WERI-Rb-1 (cell line): ENCODE results near the gene VANGL1.

Source experiments
- DNase-seq: peaks from one replicate; pipeline ENCODE4 v3.0.0-alpha.2; 2020
- H3K27ac ChIP-seq: fragments of 250-450 bp; sonication (Bioruptor Pico); 2 replicates; pipeline ENCODE4 v1.5.1; 2020; ENCODE audit warnings: mild to moderate bottlenecking, moderate library complexity
- H3K27me3 ChIP-seq: fragments of 250-450 bp; sonication (Bioruptor Pico); 2 replicates; pipeline ENCODE4 v1.5.1; 2021; ENCODE audit warnings: mild to moderate bottlenecking, low read depth, moderate library complexity; ENCODE audit not compliant: insufficient read depth, severe bottlenecking
- H3K36me3 ChIP-seq: fragments of 250-450 bp; sonication (Bioruptor Pico); 2 replicates; pipeline ENCODE4 v1.5.1; 2020; ENCODE audit warnings: mild to moderate bottlenecking, moderate library complexity
- H3K4me3 ChIP-seq: 2 replicates; pipeline ENCODE4 v1.5.1; 2011; ENCODE audit warnings: low read depth, mild to moderate bottlenecking, control low read depth, low read length
- H3K9me3 ChIP-seq: fragments of 250-450 bp; sonication (Bioruptor Pico); 2 replicates; pipeline ENCODE4 v1.5.1; 2021; ENCODE audit warnings: mild to moderate bottlenecking, moderate library complexity; ENCODE audit not compliant: severe bottlenecking
- TF ChIP-seq, protein P1 (sequence below): IDR thresholded peaks from 2 replicates; pipeline ENCODE4 v1.5.1; 2011; ENCODE audit warnings: low read depth, mild to moderate bottlenecking, control low read depth, inconsistent platforms, low read length

VANGL1 gene

DNA sequence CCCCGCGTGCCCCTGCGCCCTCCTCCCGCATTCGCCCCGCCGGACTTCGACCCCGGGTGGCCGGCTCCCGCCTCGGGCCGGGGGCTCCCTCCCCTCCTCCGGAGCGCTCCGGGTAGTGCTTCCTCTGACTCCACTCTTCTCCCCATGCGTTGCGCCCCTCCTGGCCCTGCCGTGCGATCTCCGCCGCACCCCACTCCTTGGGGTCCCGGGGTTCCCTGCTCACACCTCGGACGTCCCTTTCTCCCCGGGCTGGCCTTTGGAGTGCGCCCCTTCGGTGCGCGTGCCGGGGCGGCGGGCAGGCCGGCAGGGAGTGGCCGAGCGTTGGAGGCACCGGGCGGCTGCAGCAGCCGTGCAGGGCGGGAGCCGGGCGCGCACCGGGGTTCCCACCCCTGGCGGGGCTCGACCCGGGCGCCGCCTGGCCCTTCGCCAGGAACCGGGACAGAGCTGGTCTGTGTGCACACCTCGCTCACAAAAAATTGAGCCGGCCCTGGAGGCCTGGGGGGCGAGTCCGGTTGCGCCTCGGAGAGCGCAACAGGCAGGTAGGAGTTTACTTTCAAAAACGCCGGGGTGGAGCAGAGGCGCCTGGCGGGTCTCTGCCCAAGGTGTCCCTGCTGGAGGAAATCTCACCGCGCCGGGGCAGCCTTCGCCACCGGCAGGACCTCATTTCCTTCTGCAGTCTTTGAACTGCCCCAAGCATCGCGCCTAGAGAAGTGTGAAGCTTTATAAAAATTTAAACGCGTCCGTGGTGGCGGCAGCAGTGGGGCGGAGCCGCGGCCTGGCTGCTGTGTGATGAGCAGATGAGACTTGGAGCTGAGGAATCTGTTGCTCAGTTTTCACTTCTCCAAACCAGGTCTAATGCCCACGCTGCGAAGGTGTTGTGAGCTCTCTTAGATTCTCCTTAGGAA, 650 bp downstream of the VANGL1 start:
- Histone ChIP-seq H3K27me3 (no peaks in the 10 kb centered on the region), H3K27ac (peak overlapping the region; percentile 12; the same call in 1 of the 2 replicates), H3K36me3 (no peaks in the 10 kb centered on the region), H3K4me3 (peak overlapping the region; percentile 87), H3K9me3 (peaks cover 15% of the 10 kb centered on the region)
- TF ChIP-seq, protein P1, sequence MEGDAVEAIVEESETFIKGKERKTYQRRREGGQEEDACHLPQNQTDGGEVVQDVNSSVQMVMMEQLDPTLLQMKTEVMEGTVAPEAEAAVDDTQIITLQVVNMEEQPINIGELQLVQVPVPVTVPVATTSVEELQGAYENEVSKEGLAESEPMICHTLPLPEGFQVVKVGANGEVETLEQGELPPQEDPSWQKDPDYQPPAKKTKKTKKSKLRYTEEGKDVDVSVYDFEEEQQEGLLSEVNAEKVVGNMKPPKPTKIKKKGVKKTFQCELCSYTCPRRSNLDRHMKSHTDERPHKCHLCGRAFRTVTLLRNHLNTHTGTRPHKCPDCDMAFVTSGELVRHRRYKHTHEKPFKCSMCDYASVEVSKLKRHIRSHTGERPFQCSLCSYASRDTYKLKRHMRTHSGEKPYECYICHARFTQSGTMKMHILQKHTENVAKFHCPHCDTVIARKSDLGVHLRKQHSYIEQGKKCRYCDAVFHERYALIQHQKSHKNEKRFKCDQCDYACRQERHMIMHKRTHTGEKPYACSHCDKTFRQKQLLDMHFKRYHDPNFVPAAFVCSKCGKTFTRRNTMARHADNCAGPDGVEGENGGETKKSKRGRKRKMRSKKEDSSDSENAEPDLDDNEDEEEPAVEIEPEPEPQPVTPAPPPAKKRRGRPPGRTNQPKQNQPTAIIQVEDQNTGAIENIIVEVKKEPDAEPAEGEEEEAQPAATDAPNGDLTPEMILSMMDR: 0 out of 2 replicates have a peak, but pooled peaks have one; percentile 30
- peak; percentile 62 for DNase-seq

DNA sequence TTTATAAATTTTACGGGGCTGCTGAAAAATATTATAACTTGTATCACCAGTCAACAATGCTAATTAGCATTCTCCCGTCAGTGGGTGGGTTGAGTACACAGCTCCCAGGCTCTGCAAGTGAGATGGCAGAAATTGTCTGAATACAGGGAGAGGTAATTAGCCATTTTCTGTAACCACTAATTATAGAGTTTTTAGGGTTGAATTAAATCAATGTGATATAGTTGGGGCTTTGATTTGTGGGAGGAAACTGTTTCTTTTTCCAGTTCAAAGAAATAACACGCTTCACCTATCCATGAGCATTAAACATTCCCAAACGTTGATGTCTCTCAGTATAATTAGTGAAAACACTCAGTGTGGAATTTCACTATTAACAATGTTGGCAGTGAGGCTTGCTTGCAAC, 1.5 kb downstream of the VANGL1 start:
- Histone ChIP-seq H3K27ac (no peak overlapping the region), H3K4me3 (peak overlapping the region; percentile 87), H3K9me3 (peaks cover 15% of the 10 kb centered on the region), H3K36me3 (no peaks in the 10 kb centered on the region), H3K27me3 (no peaks in the 10 kb centered on the region)
- TF ChIP-seq, protein P1: no peak
- DNase-seq: no peak

DNA sequence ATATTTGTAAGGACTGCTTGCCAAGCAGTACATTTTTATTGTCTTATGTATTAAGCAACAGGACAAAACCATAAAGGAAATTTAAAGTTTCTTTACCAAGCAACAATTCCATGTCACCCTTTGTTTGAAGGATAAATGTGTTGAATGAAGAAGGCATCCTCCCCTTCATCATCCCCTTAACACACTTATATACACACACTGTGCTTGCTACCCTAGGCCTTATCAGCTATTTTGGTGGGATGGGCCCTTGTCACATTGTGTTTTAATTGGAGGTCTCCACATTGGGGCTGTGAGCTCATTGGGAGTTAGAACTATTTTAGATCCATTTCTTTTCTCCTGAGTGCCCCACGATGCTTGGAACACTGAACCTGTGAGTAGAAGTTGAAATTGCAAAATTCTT, 1.9 kb downstream of the VANGL1 start:
- no peak for DNase-seq
- H3K36me3 ChIP-seq: no peaks in the 10 kb centered on the region
- TF ChIP-seq, protein P1: no peak
- H3K9me3 ChIP-seq: peaks cover 14% of the 10 kb centered on the region
- H3K27me3 ChIP-seq: no peaks in the 10 kb centered on the region
- H3K27ac ChIP-seq: no peak overlapping the region
- no peak overlapping the region for H3K4me3 ChIP-seq

DNA sequence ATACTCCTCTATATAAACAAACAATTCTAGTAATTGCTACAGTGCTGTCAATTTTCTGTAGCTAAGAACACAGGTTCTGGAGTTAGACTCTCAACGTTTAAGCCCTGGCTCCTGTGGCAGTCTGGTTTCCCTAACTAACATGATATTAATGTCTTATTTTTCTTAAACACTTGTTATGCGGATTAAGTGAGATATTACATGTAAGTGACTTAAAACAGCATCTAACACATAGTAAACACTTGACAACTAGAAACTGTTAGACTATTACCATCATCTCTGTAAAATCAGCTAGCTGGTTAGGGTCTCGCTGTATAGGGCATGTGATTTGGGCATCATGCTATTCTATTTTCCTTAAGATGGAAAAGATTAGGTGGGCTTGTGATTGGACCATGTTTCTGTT, 2.3 kb downstream of the VANGL1 start:
- H3K27me3 ChIP-seq: no peaks in the 10 kb centered on the region
- H3K27ac ChIP-seq: no peak overlapping the region
- no peaks in the 10 kb centered on the region for H3K36me3 ChIP-seq
- H3K9me3 ChIP-seq: peaks cover 10% of the 10 kb centered on the region
- no peak overlapping the region for H3K4me3 ChIP-seq
- TF ChIP-seq, protein P1: no peak
- no peak for DNase-seq

DNA sequence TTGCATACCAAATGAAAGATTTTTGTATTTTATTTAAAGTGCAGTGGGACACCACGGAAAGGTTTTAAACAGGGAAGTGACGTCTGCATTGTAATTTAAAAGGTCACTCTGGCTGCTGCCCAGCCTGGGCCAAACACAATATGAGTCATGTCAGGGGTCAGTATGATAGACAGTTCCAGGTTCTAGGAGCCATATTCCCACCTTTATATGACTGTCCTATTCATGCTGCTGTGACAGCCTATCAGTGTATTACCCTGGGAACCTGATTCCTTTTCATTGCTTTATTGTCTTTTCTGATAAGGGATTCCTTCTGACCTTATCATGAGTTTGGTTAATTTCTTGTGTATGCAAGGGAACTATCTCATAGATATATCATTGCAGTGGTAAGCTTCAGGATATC, 5.3 kb downstream of the VANGL1 start:
- TF ChIP-seq, protein P1: no peak
- no peaks in the 10 kb centered on the region for H3K36me3 ChIP-seq
- no peaks in the 10 kb centered on the region for H3K9me3 ChIP-seq
- no peak overlapping the region for H3K27ac ChIP-seq
- DNase-seq: no peak
- H3K27me3 ChIP-seq: no peaks in the 10 kb centered on the region
- no peak overlapping the region for H3K4me3 ChIP-seq
